ENCODE results near the gene NETO2. TPM values are rescaled to one million over a fixed set of nuclear protein-coding genes. Genes with fewer than 3 reads are reported as not detected.

NETO2 gene
- total and polyA plus RNA-seq, 9 of the 15 experiments (the other 6 are each of a cell fraction or from before 2014, with no cell fraction given): 4.1 to 37.0 (median 22.2) TPM

GRCh38 chr16:47069313-47069712 lies 74.4 kb downstream of the NETO2 start (continued):
- TF ChIP-seq CTCF (IDR thresholded peaks at IDR 0.05 in 2 of 3, conservative IDR thresholded peaks at IDR 0.05 in 1 of 3; ENCODE audit: insufficient read depth in 2 of 3, low read depth in 1 of 3, low read length in 3 of 3): no peak

DNA sequence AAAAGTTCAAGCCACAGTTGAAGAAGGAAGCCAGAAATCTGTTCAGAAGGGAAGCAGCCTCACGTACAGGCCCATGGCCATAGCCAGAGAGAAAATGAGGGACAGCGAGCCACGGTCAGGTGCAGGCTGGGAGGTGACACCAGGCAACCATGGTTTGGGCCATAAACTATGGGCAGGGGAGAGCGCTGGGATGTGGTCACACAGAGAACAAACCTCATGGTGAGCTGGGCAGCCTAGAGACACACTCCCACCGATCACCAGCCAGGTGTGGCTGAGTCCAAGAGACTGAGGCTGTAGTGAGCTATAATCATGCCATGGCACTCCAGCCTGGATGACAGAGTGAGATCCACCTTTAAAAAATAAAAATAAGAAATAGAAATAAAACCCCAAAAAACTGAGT lies 76.5 kb downstream of the NETO2 start:
- Histone ChIP-seq H3K4me2 (ENCODE audit: insufficient read depth, low read length) (no peak overlapping the region), H3K4me3 (no peak overlapping the region), H3K9me1 (ENCODE audit: control insufficient read depth, insufficient read depth, low read length) (no peaks in the 10 kb centered on the region), H3K79me2 (ENCODE audit: control insufficient read depth, insufficient read depth, low read length) (no peaks in the 10 kb centered on the region), H3K36me3 (ENCODE audit: control insufficient read depth, insufficient read depth, low read length) (no peaks in the 10 kb centered on the region), H3K4me1 (replicated peaks in 1 of 2; ENCODE audit: control insufficient read depth in 2 of 2, insufficient read depth in 2 of 2, low read length in 2 of 2) (no peaks in the 10 kb centered on the region), H3K27ac (ENCODE audit: extremely low read depth, low read depth, low read length) (no peak overlapping the region), H3K9me3 (replicated peaks; ENCODE audit: control insufficient read depth, insufficient read depth, low read depth, low read length) (no peaks in the 10 kb centered on the region), H3K9ac (ENCODE audit: insufficient read depth in 1 of 2, low read depth in 2 of 2, low read length in 2 of 2) (peak overlapping the region in 1 of 2 experiments; percentile 33; a peak in 1 of 4 replicates), H3K27me3 (ENCODE audit: control insufficient read depth in 2 of 2, insufficient read depth in 2 of 2, low read length in 2 of 2) (peaks cover 11 to 36% of the 10 kb centered on the region in 2 experiments; a peak in 4 of 5 replicates), H2AFZ (ENCODE audit: low read depth, low read length) (no peak overlapping the region), H4K20me1 (replicated peaks; ENCODE audit: control insufficient read depth, insufficient read depth, low read length) (no peaks in the 10 kb centered on the region)
- ChIA-PET CTCF (ENCODE audit: low intra/inter-chr PET ratio) (no interaction called here), POLR2A (interaction anchor here (0.6 kb wide), 1 partner anchor 1093 kb away, joined by 3 read pairs; no protein-coding TSS in a partner anchor)
- TF ChIP-seq SP2 (IDR thresholded peaks at IDR 0.05; ENCODE audit: extremely low read depth, low read depth, low read length, poor library complexity, severe bottlenecking) (no peak), HMGXB4 (CRISPR knock-in tag; IDR thresholded peaks at IDR 0.05) (no peak), BRCA1 (IDR thresholded peaks at IDR 0.05) (no peak), BRCA1 (CRISPR knock-in tag; IDR thresholded peaks at IDR 0.05) (no peak)
- FAIRE-seq: no peak
- intact Hi-C loops (cut with micrococcal nuclease) (no loop called here), in situ Hi-C loops (cut with MboI) (no loop called here)
- ATAC-seq: no peak; the same call in 2 of the 3 replicates
- BruUV-seq (replicated peaks): no TSS peak
- DNase-seq (ENCODE audit: extremely low read depth in 1 of 4, low spot score in 3 of 4): no peak
- WGBS (ENCODE audit: insufficient coverage, low coverage, missing lambda C conversion rate): 0% methylated on average over 5 of the region's 5 CpGs
